Vagina (tissue), 2 donors: ENCODE data around the gene USP1.

Source experiments
- POLR2A ChIP-seq, 2 donors: fragments of 450-650 bp; IDR thresholded peaks; one replicate each; pipeline ENCODE4 v1.6.1; 2017; ENCODE audit warnings: antibody characterized with exemption in 2 of 2, mild to moderate bottlenecking in 2 of 2, moderate library complexity in 2 of 2
- POLR2AphosphoS5 ChIP-seq, 2 donors: sonication (generic); formaldehyde crosslinking; IDR thresholded peaks; one replicate each; pipeline ENCODE4 v1.9.0; 2017; ENCODE audit warnings: antibody characterized with exemption in 2 of 2, mild to moderate bottlenecking in 2 of 2, low read depth in 1 of 2; ENCODE audit not compliant: insufficient read depth in 1 of 2
- TF ChIP-seq, protein P1 (sequence below), 3 experiments: fragments of 450-650 bp in 2 of 3; fragments of 200-600 bp in 1 of 3; sonication (generic) in 1 of 3; IDR thresholded peaks; one replicate each; pipeline ENCODE4 v1.5.1; 2017 to 2019; ENCODE audit warnings: antibody characterized with exemption in 3 of 3, mild to moderate bottlenecking in 2 of 3, moderate library complexity in 2 of 3

- TF ChIP-seq, protein P1, sequence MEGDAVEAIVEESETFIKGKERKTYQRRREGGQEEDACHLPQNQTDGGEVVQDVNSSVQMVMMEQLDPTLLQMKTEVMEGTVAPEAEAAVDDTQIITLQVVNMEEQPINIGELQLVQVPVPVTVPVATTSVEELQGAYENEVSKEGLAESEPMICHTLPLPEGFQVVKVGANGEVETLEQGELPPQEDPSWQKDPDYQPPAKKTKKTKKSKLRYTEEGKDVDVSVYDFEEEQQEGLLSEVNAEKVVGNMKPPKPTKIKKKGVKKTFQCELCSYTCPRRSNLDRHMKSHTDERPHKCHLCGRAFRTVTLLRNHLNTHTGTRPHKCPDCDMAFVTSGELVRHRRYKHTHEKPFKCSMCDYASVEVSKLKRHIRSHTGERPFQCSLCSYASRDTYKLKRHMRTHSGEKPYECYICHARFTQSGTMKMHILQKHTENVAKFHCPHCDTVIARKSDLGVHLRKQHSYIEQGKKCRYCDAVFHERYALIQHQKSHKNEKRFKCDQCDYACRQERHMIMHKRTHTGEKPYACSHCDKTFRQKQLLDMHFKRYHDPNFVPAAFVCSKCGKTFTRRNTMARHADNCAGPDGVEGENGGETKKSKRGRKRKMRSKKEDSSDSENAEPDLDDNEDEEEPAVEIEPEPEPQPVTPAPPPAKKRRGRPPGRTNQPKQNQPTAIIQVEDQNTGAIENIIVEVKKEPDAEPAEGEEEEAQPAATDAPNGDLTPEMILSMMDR (IDR thresholded peaks at IDR 0.05), result no peak
- TF ChIP-seq POLR2AphosphoS5 (IDR thresholded peaks at IDR 0.05; ENCODE audit: insufficient read depth in 1 of 2, low read depth in 1 of 2) (no peak), POLR2A (IDR thresholded peaks at IDR 0.05) (no peak)
Measured at GRCh38 chr1:62405247-62405646, 31.6 kb upstream of the USP1 start.
